Erythroblast (primary cell): Measurements from ENCODE around the gene NPHS2.

ENCODE experiments used
- GATA1 ChIP-seq: IDR thresholded peaks from 2 replicates; pipeline ENCODE4 v1.6.1; 2011; ENCODE audit warnings: low read depth, mild to moderate bottlenecking, control low read depth, low read length, moderate library complexity
- POLR2A ChIP-seq: IDR thresholded peaks from 2 replicates; pipeline ENCODE4 v1.6.1; 2011; ENCODE audit warnings: mild to moderate bottlenecking, low read length

DNA sequence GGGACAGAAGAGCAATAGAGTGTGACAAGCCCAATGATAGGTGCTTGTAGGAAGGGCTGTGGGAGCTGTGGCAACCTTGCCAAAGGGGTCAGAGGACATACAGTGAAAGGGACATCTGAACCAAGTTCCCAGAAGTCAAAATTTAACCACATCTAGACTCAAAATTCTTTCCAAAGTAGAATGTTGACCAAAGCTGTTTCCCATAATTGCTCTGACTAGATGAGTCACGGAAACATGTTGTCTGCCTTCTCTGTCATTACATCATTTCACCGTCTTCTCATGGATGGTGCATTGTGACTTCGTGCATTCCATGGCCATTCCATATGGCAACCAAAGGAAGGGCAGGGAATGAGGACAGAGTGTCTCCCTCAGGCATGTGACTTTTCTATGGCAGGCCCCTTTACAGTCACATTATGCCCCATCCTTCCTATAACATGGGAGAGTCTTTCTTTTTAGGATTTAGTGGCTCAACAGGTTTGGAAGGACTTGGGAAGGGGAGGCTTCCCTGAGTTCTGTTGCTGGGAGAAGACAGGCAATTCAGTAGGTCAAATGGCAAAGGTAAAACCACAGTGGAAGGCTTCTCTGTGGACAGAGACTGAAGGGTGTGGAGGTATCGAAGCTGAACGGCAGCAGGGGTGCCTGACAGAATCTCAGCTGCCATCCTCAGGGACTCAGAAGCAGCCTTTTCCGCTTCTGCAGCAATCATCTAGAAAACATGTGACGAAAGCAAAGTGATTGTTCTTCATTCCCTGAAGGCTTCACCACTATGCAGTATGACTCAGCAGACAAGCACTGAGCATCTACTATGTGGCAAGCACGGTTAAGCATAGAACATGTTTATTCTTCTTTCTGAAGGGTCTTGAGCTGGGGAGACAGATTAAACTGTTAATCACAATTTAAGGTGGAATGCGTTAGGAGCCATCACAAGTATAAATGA is 24.7 kb downstream of the NPHS2 start:
- no peak for TF ChIP-seq POLR2A
- TF ChIP-seq GATA1: no peak
